PC-3 (cell line): ENCODE data around the gene LCLAT1. TPM values are rescaled to one million over a fixed set of nuclear protein-coding genes. Genes with fewer than 3 reads are reported as not detected.

Experiments used
- ATAC-seq: fragments of 200-7000 bp; cut with Tn5 transposase; 2 replicates; pipeline ENCODE4 v1.9.1; 2020; ENCODE audit warnings: mild to moderate bottlenecking, moderate library complexity
- BruUV-seq: library from RNA; stranded (reverse); fragments of 400-500 nt; replicated peaks from 2 replicates; lab custom pipeline; 2021; lab: Mats Ljungman, UMichigan
- CTCF ChIA-PET: fragments of 300-600 bp; sonication (Branson Sonifier 250); formaldehyde crosslinking; loops from one replicate; lab custom pipeline; 2022; ENCODE audit warnings: antibody characterized with exemption; lab: Charles Lee
- POLR2A ChIA-PET: fragments of 300-600 bp; sonication (Branson Sonifier 250); formaldehyde crosslinking; loops from one replicate; lab custom pipeline; 2022; ENCODE audit warnings: antibody characterized with exemption; ENCODE audit not compliant: unreplicated experiment; lab: Charles Lee
- DNase-seq: peaks from one replicate; pipeline ENCODE4 v3.0.0-alpha.2; 2015
- H2AFZ ChIP-seq: fragments of 300-600 bp; sonication (generic); 2 replicates; pipeline ENCODE4 v1.6.0; 2016; ENCODE audit warnings: antibody characterized with exemption, low read length
- H3F3A ChIP-seq: fragments of 300-600 bp; sonication (generic); one replicate; pipeline ENCODE4 v1.6.0; 2017; ENCODE audit warnings: antibody characterized with exemption, low read length, control low read depth, mild to moderate bottlenecking; ENCODE audit not compliant: unreplicated experiment
- H3K27ac ChIP-seq: fragments of 300-600 bp; sonication (generic); 2 replicates; pipeline ENCODE4 v1.5.1; 2016; ENCODE audit warnings: mild to moderate bottlenecking, low read length
- H3K27me3 ChIP-seq: fragments of 300-600 bp; sonication (generic); 2 replicates; pipeline ENCODE4 v1.6.1; 2016; ENCODE audit warnings: low read length, mixed read lengths
- H3K36me3 ChIP-seq: fragments of 300-600 bp; sonication (generic); 2 replicates; pipeline ENCODE4 v1.6.1; 2016; ENCODE audit warnings: low read depth, mixed run types, low read length, mixed read lengths
- H3K4me1 ChIP-seq: fragments of 300-600 bp; sonication (generic); 2 replicates; pipeline ENCODE4 v1.5.1; 2016; ENCODE audit warnings: low read length; ENCODE audit not compliant: insufficient read depth
- H3K4me2 ChIP-seq: fragments of 300-600 bp; sonication (generic); 2 replicates; pipeline ENCODE4 v1.6.0; 2016; ENCODE audit warnings: low read length
- H3K4me3 ChIP-seq: fragments of 300-600 bp; sonication (generic); 2 replicates; pipeline ENCODE4 v1.5.1; 2016; ENCODE audit warnings: mild to moderate bottlenecking, low read length, mixed read lengths
- H3K79me2 ChIP-seq: fragments of 300-600 bp; sonication (generic); 2 replicates; pipeline ENCODE4 v1.6.1; 2017; ENCODE audit warnings: low read length, mixed read lengths
- H3K9ac ChIP-seq: fragments of 300-600 bp; sonication (generic); 2 replicates; pipeline ENCODE4 v1.6.0; 2016; ENCODE audit warnings: mild to moderate bottlenecking, low read length
- H3K9me2 ChIP-seq: fragments of 300-600 bp; sonication (generic); replicated peaks from 2 replicates; pipeline ENCODE4 v1.6.1; 2016; ENCODE audit warnings: mixed run types, low read length, mixed read lengths
- H3K9me3 ChIP-seq: fragments of 300-600 bp; sonication (generic); 2 replicates; pipeline ENCODE4 v1.6.1; 2016; ENCODE audit warnings: low read length, mixed read lengths
- H4K20me1 ChIP-seq: fragments of 300-600 bp; sonication (generic); 2 replicates; pipeline ENCODE4 v1.6.1; 2016; ENCODE audit warnings: low read length, mixed read lengths
- EZH2 ChIP-seq: fragments of 300-600 bp; sonication (generic); IDR thresholded peaks from one replicate; pipeline ENCODE4 v1.6.1; 2017; ENCODE audit warnings: antibody characterized with exemption, mild to moderate bottlenecking, low read length; ENCODE audit not compliant: unreplicated experiment
- EZH2phosphoT487 ChIP-seq: fragments of 300-600 bp; sonication (generic); IDR thresholded peaks from 2 replicates; pipeline ENCODE4 v1.6.1; 2018; ENCODE audit warnings: mild to moderate bottlenecking, antibody characterized with exemption, low read length, borderline replicate concordance
- intact Hi-C: fragments of 100-400 bp; cut with micrococcal nuclease; formaldehyde crosslinking; loops from 2 replicates; pipeline ENCODE4 v1.9.0; 2023
- total RNA-seq: library from RNA; depleted of rRNA; stranded (reverse); fragments of >200 nt; gene quantifications from 2 replicates; pipeline ENCODE4 v1.2.3, GENCODE V29; 2014
- TF ChIP-seq, protein P1 (sequence below): fragments of 300-600 bp; sonication (generic); conservative IDR thresholded peaks from 2 replicates; pipeline ENCODE4 v1.5.1; 2017; ENCODE audit warnings: antibody characterized with exemption, low read depth, mild to moderate bottlenecking, low read length

The LCLAT1 gene
- total RNA-seq, 1 experiment from 2014 or later: 22.0 TPM

- no peak for TF ChIP-seq EZH2phosphoT487
- TF ChIP-seq, protein P1, sequence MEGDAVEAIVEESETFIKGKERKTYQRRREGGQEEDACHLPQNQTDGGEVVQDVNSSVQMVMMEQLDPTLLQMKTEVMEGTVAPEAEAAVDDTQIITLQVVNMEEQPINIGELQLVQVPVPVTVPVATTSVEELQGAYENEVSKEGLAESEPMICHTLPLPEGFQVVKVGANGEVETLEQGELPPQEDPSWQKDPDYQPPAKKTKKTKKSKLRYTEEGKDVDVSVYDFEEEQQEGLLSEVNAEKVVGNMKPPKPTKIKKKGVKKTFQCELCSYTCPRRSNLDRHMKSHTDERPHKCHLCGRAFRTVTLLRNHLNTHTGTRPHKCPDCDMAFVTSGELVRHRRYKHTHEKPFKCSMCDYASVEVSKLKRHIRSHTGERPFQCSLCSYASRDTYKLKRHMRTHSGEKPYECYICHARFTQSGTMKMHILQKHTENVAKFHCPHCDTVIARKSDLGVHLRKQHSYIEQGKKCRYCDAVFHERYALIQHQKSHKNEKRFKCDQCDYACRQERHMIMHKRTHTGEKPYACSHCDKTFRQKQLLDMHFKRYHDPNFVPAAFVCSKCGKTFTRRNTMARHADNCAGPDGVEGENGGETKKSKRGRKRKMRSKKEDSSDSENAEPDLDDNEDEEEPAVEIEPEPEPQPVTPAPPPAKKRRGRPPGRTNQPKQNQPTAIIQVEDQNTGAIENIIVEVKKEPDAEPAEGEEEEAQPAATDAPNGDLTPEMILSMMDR: peak; percentile 54
- TF ChIP-seq EZH2: no peak
- H3K4me3 ChIP-seq: no peak overlapping the region
- H3K9me3 ChIP-seq: peaks cover 15% of the 10 kb centered on the region
- H2AFZ ChIP-seq: no peak overlapping the region
- no peaks in the 10 kb centered on the region for H4K20me1 ChIP-seq
- BruUV-seq: no TSS peak
- POLR2A ChIA-PET: no interaction called here
- no peaks in the 10 kb centered on the region for H3K27me3 ChIP-seq
- H3F3A ChIP-seq: no peaks in the 10 kb centered on the region
- no peak for DNase-seq
- intact Hi-C loops: no loop called here
- no peaks in the 10 kb centered on the region for H3K9me2 ChIP-seq
- H3K27ac ChIP-seq: no peak overlapping the region
- no peak for ATAC-seq
- no peak overlapping the region for H3K4me2 ChIP-seq
- H3K79me2 ChIP-seq: peaks cover 19% of the 10 kb centered on the region; the same call in 1 of the 2 replicates
- H3K4me1 ChIP-seq: no peaks in the 10 kb centered on the region
- peaks cover 25% of the 10 kb centered on the region for H3K36me3 ChIP-seq
- CTCF ChIA-PET: no interaction called here
- H3K9ac ChIP-seq: no peak overlapping the region
These were observed 56.1 kb downstream of the LCLAT1 start for GRCh38 chr2:30503007-30503694.

DNA sequence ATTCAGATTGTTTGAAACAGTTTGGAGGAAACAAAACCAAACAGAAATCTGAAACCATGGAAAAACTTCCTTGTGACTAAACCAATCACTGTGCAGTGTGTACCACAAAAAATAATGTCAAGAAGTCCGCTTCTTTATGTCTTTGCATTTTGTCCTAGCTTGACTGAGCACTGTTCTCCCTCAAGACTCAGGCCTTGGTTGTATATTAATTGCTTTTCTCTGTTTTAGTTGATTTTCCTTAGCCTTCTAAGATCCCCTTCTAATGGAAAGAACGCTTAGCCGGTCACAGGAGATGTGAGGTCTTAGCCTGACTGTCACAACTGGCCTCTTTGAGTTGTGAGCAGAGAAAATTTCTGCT lies 56.6 kb downstream of the LCLAT1 start:
- no peak overlapping the region for H3K4me2 ChIP-seq
- DNase-seq (no peak), ATAC-seq (no peak)
- no peak for TF ChIP-seq EZH2phosphoT487
- TF ChIP-seq EZH2: no peak
- TF ChIP-seq, protein P1: 0 out of 2 replicates have a peak, but pooled peaks have one; percentile 0
- H3K9me2 ChIP-seq: no peaks in the 10 kb centered on the region
- BruUV-seq: no TSS peak
- no peaks in the 10 kb centered on the region for H3F3A ChIP-seq
- peaks cover 22% of the 10 kb centered on the region; the same call in 1 of the 2 replicates for H3K79me2 ChIP-seq
- ChIA-PET CTCF (no interaction called here), POLR2A (no interaction called here)
- no peak overlapping the region for H2AFZ ChIP-seq
- intact Hi-C loops: no loop called here
- H3K27me3 ChIP-seq: no peaks in the 10 kb centered on the region
- no peaks in the 10 kb centered on the region for H4K20me1 ChIP-seq
- peaks cover 25% of the 10 kb centered on the region for H3K36me3 ChIP-seq
- no peak overlapping the region for H3K27ac ChIP-seq
- no peak overlapping the region for H3K9ac ChIP-seq
- H3K4me3 ChIP-seq: no peak overlapping the region
- peaks cover 12% of the 10 kb centered on the region for H3K9me3 ChIP-seq
- no peaks in the 10 kb centered on the region for H3K4me1 ChIP-seq

DNA sequence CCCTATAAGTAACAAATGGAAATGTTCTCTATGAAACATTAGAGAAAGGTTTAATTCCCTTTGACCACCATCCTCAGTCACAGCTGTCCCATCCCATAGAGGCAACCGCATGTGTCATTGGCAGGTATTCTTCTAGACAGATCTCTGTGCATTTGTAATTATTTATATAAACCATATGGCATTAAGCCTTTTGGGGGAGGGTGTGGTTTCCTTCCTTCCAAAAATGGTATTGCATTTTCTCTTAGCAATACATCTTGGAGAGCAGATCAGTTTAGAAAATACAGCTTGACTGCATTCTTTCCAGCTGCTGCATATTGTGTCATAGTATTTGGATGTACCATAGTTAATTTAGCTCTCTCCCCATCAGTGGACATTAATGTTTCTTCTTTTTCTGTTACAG lies 57.7 kb downstream of the LCLAT1 start:
- BruUV-seq: no TSS peak
- ChIA-PET CTCF (no interaction called here), POLR2A (no interaction called here)
- peaks cover 21% of the 10 kb centered on the region for H3K36me3 ChIP-seq
- H2AFZ ChIP-seq: no peak overlapping the region
- TF ChIP-seq EZH2phosphoT487 (no peak), EZH2 (no peak)
- TF ChIP-seq, protein P1: no peak
- H3K9me2 ChIP-seq: no peaks in the 10 kb centered on the region
- no peaks in the 10 kb centered on the region for H3K4me1 ChIP-seq
- no peaks in the 10 kb centered on the region for H3K27me3 ChIP-seq
- no peaks in the 10 kb centered on the region for H3F3A ChIP-seq
- no peak for DNase-seq
- H3K27ac ChIP-seq: no peak overlapping the region
- no peak overlapping the region for H3K4me2 ChIP-seq
- ATAC-seq: no peak
- no peak overlapping the region for H3K9ac ChIP-seq
- H3K4me3 ChIP-seq: no peak overlapping the region
- intact Hi-C loops: no loop called here
- H4K20me1 ChIP-seq: 0 out of 2 replicates have a peak, but pooled peaks cover 4% of the 10 kb centered on the region
- peaks cover 8% of the 10 kb centered on the region for H3K9me3 ChIP-seq
- H3K79me2 ChIP-seq: peaks cover 27% of the 10 kb centered on the region
